NCI-H187 treated with DMSO at 0.1 percent for 48 hours (cell line): ENCODE measurements around the gene ASPHD2.
"Not testable (repeated sequence)": the region's sequence is repeated elsewhere in the genome, so short reads cannot be mapped to it uniquely, and the experiment has no call there.

ENCODE experiments used
- DNase-seq: peaks from one replicate; lab custom pipeline; 2025; lab: John Stamatoyannopoulos, UW

The ASPHD2 gene, protein sequence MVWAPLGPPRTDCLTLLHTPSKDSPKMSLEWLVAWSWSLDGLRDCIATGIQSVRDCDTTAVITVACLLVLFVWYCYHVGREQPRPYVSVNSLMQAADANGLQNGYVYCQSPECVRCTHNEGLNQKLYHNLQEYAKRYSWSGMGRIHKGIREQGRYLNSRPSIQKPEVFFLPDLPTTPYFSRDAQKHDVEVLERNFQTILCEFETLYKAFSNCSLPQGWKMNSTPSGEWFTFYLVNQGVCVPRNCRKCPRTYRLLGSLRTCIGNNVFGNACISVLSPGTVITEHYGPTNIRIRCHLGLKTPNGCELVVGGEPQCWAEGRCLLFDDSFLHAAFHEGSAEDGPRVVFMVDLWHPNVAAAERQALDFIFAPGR

DNA sequence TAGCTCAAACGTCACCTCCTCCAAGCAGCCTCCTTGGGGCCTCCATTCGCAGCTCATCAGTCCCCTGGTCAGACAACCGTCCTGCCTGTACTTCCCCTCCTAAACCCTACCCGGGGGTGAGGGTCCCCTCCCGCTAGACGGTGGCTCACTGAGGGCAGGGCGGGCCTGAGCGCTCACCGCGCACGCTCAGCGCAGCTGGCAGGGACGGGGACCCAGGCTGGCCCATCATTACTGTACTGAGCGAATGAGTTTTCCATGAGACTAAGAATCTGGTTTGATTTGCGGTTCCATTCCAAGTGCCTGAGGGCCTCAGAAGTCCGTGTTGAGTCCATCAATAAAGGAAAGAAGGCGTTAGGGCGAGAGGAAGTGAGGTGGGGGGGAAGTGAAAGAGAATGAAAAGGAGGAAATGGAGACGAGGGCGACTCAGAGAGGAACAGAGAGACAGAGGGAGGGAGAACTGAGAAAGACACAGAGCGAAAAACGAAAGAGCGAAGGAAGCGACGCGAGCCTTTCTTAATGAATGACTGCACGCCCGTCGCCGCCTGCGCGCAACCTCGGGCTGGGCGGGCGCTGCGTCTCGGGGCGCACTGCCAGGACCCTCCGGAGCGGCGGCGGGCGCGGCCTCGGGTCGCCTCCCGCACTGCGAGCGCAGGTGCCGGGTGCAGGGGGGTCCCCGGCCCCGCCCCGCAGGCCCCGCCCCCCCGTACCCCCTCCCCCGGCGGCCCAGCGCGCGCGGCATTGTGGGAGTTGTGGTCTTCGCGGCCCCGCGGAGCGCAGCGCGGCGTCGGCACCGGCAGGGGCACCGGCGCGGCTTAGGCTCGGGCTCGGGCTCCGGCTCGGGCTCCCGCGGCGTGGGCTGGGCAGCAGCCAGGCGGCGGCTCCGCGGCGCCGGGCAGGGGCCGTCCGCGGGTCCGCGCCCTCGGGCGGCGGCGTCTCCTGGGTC, at the start of gene ASPHD2:
Gene ASPHD2, plus strand, starts transcription at position 746 of the 943 bp plus-strand sequence. CDS start 4,356 bp downstream, outside the sequence.
- no peak for DNase-seq

- DNase-seq, result no peak
Measured at GRCh38 chr22:26380072-26380830, 48.8 kb upstream of the ASPHD2 start.

- no peak for DNase-seq
Measured at GRCh38 chr22:26382782-26383181, 46.3 kb upstream of the ASPHD2 start.

DNA sequence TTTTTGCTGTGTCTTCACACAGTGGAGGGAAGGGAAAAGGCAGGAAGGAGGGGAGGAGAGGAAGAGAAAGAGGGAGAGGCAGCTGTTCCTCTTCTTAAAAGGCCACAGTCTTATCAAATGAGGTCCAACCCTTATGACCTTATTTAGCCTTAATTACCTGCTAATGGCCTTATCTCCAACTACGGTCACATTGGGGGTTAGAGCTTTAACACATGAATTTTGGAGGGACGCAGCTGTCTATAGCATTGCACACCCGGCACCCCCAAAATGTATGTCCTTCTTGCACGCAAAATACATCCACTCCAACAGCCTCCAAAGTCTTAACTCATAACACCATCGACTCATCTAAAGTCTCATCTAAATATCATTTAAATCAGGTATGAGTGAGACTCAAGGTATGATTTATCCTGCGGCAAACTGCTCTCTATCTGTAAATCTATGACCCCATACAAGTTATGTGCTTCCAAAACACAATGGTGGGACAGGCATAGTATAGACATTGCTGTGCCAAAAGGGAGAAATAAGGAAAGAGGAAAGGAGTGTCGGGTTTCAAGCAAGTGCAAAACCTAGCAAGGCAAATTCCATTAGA, 45.0 kb upstream of the ASPHD2 start:
- no peak for DNase-seq

- no peak for DNase-seq
Measured at GRCh38 chr22:26385164-26385563, 43.9 kb upstream of the ASPHD2 start.

GRCh38 chr22:26389125-26389524, 39.9 kb upstream of the ASPHD2 start:
- no peak for DNase-seq

DNA sequence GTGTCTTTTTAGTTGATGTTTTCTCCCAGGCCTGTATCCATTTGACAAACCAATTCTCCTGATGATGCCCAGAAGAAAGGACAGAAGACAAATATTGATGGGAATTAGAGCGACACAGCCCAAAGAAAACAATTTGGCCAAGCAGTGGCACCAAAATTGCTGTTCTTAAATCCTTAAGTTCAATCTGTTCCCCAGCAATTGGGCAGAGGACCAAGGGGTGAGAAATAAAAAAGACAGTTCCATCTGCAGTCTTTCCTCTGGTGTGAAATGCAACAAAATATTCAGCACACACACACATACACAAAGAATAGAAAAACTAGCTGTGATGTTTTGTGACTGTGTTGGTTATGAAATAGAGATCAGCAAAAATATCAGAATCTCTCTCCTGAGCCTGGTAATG, 38.0 kb upstream of the ASPHD2 start:
- DNase-seq, result no peak

GRCh38 chr22:26391623-26392022, 37.4 kb upstream of the ASPHD2 start:
- DNase-seq, result no peak

GRCh38 chr22:26393929-26394328, 35.1 kb upstream of the ASPHD2 start:
- DNase-seq, result no peak

DNA sequence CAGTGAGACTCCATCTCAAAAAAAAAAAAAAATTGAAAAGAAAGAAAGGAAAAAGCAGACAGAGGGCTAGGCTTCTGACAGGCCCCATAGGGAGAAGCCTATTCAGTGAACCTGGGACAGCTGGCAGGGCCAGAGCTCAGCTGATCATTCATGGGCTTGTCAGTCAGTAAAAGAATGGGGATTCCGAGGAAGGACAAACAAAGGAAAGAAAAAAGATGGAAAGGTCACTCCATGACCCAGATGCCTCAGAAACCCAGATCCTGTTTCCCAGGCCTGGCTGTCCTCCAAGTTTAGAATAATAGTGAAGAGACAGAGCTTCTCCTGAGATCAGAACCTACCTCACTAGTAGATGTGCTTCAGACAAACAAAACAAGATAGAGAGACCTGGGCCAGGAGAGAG, 34.3 kb upstream of the ASPHD2 start:
- no peak for DNase-seq

DNA sequence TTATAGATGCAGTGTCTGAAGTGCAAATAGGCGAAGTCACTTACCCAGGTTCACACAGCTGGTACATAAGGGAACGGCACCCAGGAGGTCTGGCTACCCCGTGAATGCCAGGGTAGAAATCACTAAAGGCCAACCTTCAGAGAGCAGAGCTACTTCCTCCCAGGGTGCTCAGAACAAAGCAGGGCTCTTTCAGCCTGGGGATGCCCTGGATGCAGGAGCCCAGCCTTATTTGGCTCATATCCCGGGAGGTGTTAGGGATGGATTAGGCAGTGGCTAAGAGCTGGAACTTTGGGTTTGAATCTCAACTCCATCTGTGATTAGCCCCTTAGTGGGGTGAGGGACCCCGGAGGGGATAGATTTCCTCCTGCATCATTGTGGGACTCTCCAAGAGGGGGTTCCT, 33.1 kb upstream of the ASPHD2 start:
- no peak for DNase-seq

DNA sequence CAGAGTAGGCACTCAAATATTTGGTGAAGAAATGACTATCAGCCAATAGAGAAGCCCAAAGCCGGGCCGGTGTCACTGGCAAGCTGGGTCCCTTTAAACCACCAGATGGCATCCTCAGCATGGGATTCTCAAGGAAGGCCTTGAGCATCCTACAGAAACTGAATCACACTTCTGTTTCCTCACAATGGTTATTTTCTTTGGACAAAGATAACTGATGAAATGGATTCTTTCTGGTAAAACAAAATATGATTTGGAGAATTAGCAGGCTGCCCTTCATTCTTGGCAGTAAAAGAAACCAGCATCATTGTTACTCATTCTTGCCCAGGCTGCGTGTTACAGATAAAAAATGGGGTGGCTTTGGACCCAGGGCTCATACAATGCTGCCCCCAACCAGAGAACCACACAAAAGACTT, 30.3 kb upstream of the ASPHD2 start:
- no peak for DNase-seq

DNA sequence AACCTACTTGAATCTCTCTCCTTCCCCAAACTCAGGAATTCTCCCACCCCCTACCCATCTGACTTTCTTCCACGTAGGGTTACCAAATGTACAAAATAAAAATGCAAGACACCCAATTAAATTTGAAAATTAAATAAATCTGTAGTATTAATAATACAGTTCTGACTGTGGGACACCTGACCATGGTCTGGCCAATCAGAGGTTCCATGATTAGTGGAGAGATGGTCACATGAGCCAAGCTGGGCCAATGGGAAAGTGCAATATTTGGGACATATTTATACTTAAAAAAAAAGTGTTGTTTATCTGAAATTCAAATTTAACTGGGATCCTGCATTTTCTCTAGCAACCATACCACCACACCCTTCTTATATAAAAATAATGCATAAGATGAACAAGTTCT, 29.8 kb upstream of the ASPHD2 start:
- no peak for DNase-seq

GRCh38 chr22:26401726-26402125, 27.3 kb upstream of the ASPHD2 start:
- DNase-seq, result no peak

DNA sequence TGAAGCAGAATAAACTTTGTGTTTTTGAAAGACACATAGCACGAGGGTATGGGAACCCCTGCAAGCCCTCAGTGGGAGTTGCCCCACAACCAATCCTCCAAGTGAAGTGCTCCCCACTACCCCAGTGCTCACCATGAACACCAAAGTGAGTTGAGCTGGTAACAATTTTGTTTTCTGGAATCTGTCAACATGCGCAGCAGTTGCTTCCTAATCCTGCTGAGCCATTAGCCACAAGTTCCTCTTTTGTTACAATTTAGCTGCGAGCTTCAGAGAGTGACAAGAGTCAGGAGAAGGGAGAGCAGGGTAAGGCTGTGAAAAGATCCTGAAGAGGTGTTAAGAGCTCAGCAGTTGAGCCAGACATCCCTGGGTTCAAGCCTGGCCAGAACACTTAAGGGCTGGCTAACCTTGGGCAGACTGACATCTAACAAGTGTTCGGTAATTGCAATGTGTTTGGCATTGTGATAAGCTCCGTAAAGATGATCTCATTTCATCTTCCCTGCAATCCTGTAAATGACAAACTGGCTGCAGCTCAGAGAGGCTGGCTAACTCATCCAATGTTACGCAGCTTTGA, 24.1 kb upstream of the ASPHD2 start:
- DNase-seq, result no peak

DNA sequence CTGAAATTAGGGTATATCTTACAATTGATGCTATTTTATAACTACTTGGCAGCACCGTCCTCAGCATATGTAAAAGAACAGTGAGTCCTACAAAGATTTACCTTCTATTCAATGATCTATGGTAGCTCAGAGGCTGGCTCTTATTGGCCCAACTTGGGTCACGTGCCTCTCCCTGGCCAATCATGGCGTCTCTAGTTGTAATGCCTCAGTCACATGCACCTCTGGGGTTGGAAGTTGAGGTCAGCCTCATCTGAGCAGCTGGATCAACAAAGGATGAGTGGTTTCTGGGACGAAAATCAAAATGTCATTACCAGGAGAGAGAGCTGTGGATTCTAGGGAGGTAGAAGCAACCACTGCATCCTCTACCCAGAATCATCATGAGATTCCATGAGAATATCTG, 22.9 kb upstream of the ASPHD2 start:
- DNase-seq, result no peak

- DNase-seq, result not testable (repeated sequence)
Measured at GRCh38 chr22:26408562-26409220, 20.4 kb upstream of the ASPHD2 start.

DNA sequence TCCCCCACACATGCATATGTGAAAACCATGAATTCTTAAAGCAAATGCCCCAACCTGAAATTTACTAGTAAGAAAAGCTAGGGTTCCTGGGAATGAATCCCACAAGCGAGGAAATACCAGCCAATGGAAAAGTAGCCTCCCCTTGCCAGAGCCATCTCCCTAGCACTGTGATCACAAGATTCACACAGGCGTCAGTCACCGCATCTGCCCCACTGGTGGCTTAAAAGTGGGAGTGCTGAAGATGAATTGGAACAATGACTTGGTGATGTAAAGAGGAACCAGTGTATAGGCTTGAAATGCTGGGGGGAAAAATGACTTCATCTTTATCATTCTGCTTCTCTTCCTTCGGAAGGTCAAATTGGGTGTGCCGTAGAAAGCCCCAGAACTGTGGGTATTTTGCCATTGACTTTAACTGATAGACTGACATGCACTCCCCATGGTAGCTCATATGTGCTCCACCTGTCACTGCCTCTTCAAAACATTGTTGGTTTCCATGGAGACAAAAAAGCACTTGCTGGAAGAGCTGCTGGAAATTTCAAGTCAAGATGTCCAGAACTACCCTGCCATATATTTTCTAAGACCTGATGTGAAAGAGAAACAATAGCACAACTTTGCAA, 19.2 kb upstream of the ASPHD2 start:
- DNase-seq, result no peak

GRCh38 chr22:26410386-26410785, 18.7 kb upstream of the ASPHD2 start:
- no peak for DNase-seq

DNA sequence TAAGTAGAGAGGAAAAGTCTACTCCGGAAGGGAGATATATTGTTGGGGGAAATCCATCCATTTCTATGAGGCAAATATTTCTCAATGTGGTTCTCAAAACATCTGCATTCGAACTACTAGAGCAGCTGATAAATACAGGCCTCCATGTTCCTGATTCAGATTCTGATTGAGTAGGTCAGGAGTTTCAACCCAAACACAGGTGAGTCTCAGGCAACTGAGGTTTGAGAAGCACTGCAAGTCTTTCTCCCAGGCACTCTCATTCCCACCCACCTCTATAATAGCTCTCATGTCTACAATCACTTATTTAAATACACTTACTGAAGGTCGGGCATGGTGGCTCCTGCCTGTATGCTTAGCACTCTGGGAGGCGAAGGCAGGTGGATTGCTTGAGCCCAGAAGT, 14.7 kb upstream of the ASPHD2 start:
- no peak for DNase-seq

DNA sequence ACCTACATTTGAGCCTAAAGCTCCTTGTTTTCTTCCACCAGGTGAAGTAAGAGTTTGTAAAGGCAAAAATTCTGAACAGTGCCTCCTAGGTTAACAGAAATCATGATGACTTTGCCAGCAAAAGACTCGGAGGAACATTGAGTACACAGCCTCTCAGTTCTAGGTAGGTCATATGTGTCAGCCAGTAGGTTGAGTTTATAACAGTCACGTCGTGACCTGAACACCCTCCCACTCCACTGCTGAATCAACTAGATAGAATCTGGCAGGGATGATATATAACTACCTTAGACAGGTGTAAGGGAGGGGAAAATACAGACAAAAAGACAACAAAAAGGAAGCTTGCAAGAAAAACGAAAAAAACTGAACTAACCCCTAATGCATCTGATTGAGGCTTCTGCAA, 12.8 kb upstream of the ASPHD2 start:
- no peak for DNase-seq
